Muscle layer of duodenum (tissue), 2 donors: ENCODE data around the gene PLEKHH2.
"Not testable (repeated sequence)": the region's sequence is repeated elsewhere in the genome, so short reads cannot be mapped to it uniquely, and the experiment has no call there.

Experiments used
- H3K27ac ChIP-seq: one replicate; pipeline ENCODE4 v1.7.0; 2013; ENCODE audit warnings: mild to moderate bottlenecking, low read length
- H3K27me3 ChIP-seq: one replicate; pipeline ENCODE4 v1.7.0; 2013; ENCODE audit warnings: low read depth, mild to moderate bottlenecking, control low read depth, low read length
- H3K36me3 ChIP-seq, 2 donors: one replicate each; pipeline ENCODE4 v1.7.0; 2013; ENCODE audit warnings: low read length in 2 of 2, control low read depth in 1 of 2, mild to moderate bottlenecking in 1 of 2; ENCODE audit not compliant: insufficient read depth in 2 of 2, control insufficient read depth in 1 of 2
- H3K4me1 ChIP-seq, 2 donors: one replicate each; pipeline ENCODE4 v1.7.0; 2013; ENCODE audit warnings: low read length in 2 of 2, mild to moderate bottlenecking in 2 of 2, control low read depth in 1 of 2, moderate library complexity in 1 of 2; ENCODE audit not compliant: insufficient read depth in 2 of 2, control insufficient read depth in 1 of 2
- H3K4me3 ChIP-seq, 2 donors: one replicate each; pipeline ENCODE4 v1.7.0; 2013; ENCODE audit warnings: low read length in 2 of 2, low read depth in 1 of 2, mild to moderate bottlenecking in 1 of 2
- H3K9me3 ChIP-seq, 2 donors: one replicate each; pipeline ENCODE4 v1.7.0; 2013; ENCODE audit warnings: low read length in 2 of 2, control low read depth in 1 of 2, mild to moderate bottlenecking in 1 of 2; ENCODE audit not compliant: control insufficient read depth in 1 of 2
- donor health status: healthy.

PLEKHH2 gene

DNA sequence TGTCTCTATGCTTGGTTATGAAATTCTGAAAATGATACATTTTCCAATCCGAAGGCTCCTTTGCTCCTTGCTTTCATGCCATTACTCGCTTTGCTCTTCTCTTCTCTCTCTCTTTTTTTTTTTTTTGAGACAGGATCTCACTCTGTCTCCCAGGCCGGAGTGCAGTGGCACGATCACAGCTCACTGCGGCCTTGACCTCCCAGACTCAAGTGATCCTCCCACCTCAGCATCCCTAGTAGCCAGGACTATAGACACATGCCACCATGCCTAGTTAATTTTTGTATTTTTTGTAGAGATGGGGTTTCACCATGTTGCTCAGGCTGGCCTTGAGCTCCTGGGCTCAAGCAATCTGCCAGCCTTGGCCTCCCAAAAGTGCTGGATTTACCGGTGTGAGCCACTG is 61.1 kb downstream of the PLEKHH2 start:
- not testable (repeated sequence) for H3K4me1 ChIP-seq, H3K36me3 ChIP-seq, H3K27me3 ChIP-seq, H3K27ac ChIP-seq, H3K9me3 ChIP-seq, H3K4me3 ChIP-seq

DNA sequence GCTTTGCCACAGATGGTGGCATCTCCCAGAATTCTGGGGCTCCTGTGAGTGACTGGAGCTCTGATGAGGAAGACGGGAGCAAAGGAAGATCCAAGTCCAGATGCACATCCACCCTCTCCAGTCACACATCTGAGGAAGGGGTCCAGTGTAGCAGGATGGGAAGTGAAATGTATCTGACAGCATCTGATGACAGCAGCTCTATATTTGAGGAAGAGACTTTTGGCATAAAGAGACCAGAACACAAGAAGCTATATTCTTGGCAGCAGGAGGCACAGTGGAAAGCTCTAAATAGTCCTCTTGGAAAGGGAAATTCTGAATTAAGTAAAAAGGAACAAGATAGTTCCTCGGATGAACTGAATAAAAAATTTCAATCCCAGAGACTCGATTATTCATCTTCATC is 62.7 kb downstream of the PLEKHH2 start:
- Histone ChIP-seq H3K27me3 (no peaks in the 10 kb centered on the region), H3K4me1 (no peaks in the 10 kb centered on the region), H3K27ac (no peak overlapping the region), H3K9me3 (no peaks in the 10 kb centered on the region), H3K36me3 (no peaks in the 10 kb centered on the region), H3K4me3 (no peak overlapping the region)

DNA sequence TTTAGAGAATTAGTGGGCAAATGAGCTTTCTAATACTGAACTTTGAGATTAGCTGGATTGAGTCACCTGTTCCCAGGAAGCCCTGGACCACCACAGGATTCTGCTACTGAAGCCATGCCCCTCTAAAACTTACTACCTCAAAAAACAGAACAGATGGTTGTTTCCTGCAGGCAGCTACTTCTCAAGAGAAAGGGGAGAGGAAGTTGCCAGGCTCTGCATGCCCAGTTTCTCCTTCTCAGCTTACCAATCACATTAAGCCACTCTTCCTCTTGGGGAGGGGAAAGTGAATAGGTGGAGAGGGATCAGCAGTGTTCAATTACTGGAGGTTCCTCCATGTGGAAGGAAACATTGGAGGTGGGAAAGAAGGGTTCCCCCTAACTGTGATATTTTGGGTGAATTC is 64.1 kb downstream of the PLEKHH2 start:
- H3K9me3 ChIP-seq: no peaks in the 10 kb centered on the region

DNA sequence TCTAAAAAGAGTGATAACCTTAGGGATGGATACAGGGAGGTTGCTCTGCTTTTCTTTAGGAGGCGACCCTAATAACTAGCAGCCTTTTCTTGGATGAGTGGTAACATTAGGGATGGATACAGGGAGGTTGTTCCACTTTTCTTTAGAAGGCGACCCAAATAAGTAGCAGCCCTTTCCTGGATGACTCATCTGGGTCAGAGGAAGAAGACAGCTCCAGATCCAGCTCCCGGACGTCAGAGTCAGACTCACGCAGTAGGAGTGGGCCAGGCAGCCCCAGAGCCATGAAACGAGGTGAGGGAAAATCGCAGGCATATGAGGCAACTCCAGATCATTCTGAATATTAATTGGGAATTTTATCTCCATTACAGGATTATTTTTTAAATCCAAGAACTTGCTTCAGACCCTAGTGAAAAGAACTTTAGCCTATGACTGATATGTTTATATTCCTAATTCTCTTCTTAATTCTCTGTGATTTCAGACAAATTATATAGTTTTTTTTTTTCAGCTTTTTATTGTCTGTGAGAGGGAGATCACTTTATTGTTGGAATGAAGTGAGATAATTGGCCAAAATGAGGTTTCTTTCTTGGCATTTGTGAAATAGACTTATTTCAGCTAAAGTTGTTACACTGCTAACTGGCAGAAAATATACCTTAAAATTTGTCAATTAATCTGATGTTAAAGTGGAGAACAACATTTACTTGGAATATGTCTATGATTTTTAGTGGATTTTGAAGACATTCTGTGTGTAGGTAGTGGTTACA is 70.4 kb downstream of the PLEKHH2 start:
- no peaks in the 10 kb centered on the region for H3K27me3 ChIP-seq
- H3K9me3 ChIP-seq: no peaks in the 10 kb centered on the region
- no peak overlapping the region for H3K4me3 ChIP-seq
- H3K27ac ChIP-seq: no peak overlapping the region
- H3K4me1 ChIP-seq: no peaks in the 10 kb centered on the region
- no peaks in the 10 kb centered on the region for H3K36me3 ChIP-seq

More for the DNA sequence above, 64.1 kb downstream of the PLEKHH2 start:
- no peak overlapping the region for H3K27ac ChIP-seq
- no peaks in the 10 kb centered on the region for H3K4me1 ChIP-seq
- no peaks in the 10 kb centered on the region for H3K36me3 ChIP-seq
- no peak overlapping the region for H3K4me3 ChIP-seq
- no peaks in the 10 kb centered on the region for H3K27me3 ChIP-seq

DNA sequence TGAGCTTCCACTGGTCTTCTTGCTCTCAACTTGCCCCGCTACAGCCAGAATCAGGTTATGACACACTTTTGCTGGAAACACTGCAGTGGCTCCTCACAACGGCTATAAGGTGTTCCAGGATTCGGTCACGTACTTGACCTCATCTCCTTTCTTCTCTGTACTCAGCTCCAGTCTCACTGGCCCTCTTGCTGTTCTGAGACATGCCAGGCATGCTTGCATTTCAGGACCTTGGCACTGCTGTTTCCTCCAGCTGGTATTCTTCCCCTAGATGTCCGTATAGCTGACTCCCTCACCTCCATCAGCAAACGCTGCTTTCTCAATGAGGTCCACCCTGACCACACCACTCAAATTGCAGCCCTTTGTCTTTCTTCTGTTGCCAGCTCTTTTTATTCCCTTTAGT is 71.1 kb downstream of the PLEKHH2 start:
- no peaks in the 10 kb centered on the region for H3K36me3 ChIP-seq
- no peak overlapping the region for H3K27ac ChIP-seq
- no peaks in the 10 kb centered on the region for H3K9me3 ChIP-seq
- H3K4me3 ChIP-seq: no peak overlapping the region
- no peaks in the 10 kb centered on the region for H3K27me3 ChIP-seq
- H3K4me1 ChIP-seq: no peaks in the 10 kb centered on the region

DNA sequence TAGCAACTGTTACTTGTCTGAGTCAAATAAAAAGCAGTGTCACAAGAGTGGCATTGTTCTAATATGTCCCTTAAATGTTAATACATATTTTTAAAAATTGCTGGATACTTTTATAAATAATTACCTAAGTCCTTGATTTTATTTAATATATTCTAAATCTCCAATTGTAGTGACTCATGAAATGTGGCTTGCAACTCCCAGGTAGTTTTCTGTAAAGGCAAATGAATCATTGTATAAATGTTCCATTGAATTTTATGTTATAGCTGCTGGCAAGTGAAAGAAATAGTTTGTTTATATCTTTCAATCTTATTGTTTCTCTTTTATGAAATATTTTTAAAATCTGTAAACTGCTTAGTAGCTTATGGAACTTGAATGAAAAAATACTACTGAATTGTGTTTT is 71.8 kb downstream of the PLEKHH2 start:
- Histone ChIP-seq H3K27ac (no peak overlapping the region), H3K36me3 (no peaks in the 10 kb centered on the region), H3K27me3 (no peaks in the 10 kb centered on the region), H3K9me3 (no peaks in the 10 kb centered on the region), H3K4me3 (no peak overlapping the region), H3K4me1 (no peaks in the 10 kb centered on the region)

DNA sequence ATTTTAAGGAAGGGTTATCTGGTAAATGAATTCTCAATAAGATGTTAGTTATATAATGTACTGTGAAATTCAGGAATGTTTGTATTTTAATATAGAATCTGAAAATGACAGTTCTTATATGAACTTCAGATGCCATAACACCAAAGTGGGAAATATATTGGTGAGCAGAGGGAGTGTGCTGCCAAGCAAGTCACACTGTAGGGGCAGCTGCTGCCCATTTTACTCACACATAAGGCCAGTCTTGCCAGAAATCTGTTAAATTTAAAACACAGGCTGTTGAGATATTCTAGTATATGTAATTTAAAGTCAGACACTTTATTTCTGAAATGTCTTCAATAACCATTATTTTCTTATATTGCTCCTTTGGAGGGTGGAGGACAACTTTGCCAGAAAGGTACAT is 73.8 kb downstream of the PLEKHH2 start:
- H3K36me3 ChIP-seq: no peaks in the 10 kb centered on the region
- H3K27me3 ChIP-seq: no peaks in the 10 kb centered on the region
- no peak overlapping the region for H3K27ac ChIP-seq
- no peaks in the 10 kb centered on the region for H3K4me1 ChIP-seq
- no peaks in the 10 kb centered on the region for H3K9me3 ChIP-seq
- H3K4me3 ChIP-seq: no peak overlapping the region

DNA sequence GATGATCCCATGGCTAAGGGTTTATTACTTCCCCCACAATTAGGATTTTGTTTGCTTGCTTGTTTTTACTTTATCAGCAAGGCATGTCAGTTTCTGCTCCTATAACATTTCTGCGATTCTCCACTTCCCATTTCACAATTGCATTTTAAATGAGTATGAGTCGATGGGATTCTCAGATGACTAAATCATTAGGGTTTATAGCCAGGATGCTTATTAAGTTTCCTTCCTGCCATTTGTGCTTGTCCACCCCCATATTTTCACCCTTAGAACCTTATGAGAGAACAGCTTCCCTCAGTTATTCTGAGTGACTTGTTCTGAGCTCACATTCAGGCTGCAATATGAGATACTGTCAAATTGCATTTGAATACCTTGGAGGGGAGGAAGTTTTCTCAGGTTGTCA is 77.1 kb downstream of the PLEKHH2 start:
- Histone ChIP-seq H3K9me3 (no peaks in the 10 kb centered on the region), H3K27ac (no peak overlapping the region), H3K27me3 (no peaks in the 10 kb centered on the region), H3K4me3 (no peak overlapping the region), H3K36me3 (no peaks in the 10 kb centered on the region), H3K4me1 (no peaks in the 10 kb centered on the region)

DNA sequence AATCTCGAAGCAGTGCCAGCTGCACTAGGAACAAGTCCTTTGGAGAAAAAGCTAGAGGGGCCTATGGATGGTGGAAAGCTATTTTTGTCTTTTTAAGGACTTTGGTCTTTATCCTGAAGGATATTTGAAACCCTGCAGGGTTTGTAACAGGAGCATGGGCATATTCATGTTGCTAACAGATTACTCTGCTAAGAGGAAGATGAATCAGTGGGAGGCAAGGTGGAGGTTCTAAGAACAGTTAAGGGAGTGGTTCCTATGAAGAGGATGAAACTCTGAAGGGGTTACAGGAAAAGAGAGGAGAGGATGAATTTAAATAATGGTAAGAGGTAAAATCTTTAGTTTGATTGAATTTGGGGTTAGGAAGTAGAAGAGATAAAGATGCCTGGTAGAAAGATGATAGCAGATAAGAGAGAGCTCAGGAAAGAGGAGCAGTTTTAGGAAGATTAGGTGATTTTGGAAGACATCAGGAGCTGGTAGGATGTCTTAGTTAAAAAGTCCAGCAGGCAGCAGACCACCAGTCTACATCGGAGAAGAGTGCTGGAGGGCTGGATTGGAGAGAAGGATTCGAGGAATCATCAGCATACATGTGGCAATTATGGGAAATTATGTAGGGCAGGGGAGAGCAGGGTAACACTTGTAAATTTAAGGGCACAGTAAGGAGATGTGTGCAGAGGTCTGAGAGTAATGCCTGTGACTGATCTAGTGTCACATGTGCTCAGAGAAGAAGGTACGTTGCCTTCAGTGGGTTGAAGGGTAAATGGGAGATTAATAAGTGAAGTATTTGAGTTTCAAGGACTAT is 78.4 kb downstream of the PLEKHH2 start:
- H3K27me3 ChIP-seq: no peaks in the 10 kb centered on the region
- no peaks in the 10 kb centered on the region for H3K36me3 ChIP-seq
- no peaks in the 10 kb centered on the region for H3K4me1 ChIP-seq
- no peak overlapping the region for H3K4me3 ChIP-seq
- no peaks in the 10 kb centered on the region for H3K9me3 ChIP-seq
- no peak overlapping the region for H3K27ac ChIP-seq

DNA sequence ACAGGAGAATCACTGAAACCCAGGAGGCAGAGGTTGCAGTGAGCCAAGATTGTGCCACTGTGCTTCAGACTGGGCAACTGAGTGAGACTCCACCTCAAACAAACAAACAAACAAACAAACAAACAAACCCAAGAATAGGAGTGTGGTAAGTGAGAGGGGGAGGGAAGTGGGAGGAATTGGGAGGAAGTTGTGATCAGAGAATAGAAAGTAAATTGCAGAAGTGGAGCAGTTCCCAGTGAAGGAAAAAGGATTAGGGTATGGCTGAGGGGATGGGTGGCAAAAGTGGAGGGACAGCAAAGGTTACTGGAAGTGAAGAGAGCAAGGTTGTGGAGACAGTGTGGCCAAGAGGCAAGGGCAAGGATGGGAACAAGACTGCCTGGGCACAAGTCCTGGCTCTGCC is 80.3 kb downstream of the PLEKHH2 start:
- Histone ChIP-seq H3K27me3 (no peaks in the 10 kb centered on the region), H3K4me3 (no peak overlapping the region), H3K4me1 (no peaks in the 10 kb centered on the region), H3K9me3 (no peaks in the 10 kb centered on the region), H3K27ac (no peak overlapping the region), H3K36me3 (no peaks in the 10 kb centered on the region)

DNA sequence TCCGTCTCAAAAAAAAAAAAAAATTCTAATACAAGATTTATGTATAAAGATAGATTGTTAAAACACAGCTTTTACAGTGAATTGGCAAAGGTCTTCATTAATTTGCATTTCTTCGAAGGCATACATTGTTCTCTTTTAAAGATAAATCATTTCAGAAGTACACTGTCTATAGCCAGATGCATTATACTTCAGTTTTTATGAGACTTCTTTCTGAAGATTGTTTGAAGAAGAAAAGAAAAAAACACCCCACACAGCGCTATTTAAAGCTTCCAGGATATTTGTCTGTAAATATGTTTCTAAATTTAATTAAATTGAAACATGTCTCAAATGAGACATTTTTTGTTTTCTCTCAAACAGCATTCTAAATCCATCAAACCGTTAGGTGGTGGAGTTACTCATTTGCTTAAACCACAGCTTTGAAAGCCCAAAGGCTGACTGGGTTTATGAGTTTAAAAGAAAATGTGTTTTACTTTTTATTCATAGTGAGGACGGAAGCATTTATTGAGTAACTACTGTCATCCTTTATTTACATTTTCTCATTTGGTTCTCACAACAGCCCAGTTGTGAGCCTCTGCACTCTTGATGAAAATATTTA is 81.6 kb downstream of the PLEKHH2 start:
- Histone ChIP-seq H3K36me3 (no peaks in the 10 kb centered on the region), H3K4me3 (no peak overlapping the region)

More for the DNA sequence above, 81.6 kb downstream of the PLEKHH2 start:
- Histone ChIP-seq H3K27me3 (no peaks in the 10 kb centered on the region), H3K4me1 (no peaks in the 10 kb centered on the region), H3K27ac (no peak overlapping the region), H3K9me3 (no peaks in the 10 kb centered on the region)
